Measurements from ENCODE around the gene AMIGO3.

Gene AMIGO3

DNA sequence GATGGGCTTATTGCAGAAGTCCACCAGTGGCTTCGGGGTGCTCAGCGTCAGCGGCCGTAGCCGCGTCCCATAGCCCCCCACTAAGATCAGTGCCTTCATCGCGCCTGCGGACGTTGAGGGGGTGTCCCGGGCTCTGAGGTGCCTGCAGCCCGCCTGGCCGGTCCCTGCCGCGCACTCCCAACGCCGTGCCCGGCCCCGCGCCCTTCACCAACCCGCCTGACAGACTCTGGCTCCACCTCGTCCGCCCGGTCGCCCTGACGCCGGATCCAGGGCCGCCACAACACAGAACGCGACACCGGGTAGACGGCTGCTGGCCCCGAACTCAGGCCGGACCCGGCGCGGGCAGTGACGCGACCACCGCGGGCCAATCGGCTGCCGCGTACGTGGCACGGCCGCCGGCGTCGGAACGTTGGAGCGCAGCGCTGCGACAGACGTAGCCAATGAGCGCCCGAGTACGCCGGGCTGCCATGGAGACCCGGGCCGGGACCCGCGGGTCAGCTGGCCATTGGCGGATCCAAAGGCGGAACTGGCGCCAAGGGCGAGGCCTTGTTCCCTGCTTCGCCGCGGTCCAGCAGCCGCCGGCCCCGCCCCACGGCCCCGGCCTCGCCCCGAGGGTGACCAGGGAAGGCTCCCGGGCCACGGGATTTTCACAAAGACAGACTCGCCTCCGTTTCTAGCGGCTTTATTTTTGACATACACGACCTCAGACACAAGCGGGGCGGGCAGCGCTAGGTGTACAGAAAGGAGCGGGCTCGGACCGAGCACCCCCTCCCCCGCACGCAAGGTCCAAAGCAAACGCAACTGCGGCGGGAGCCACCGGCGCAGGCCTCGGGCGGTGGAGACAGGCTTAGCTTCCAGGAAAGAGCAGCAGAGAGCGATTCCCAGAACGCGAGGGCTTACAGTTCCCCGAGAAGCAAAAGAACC, 4.4 kb upstream of the AMIGO3 start, which contains the start of gene GMPPB:
GMPPB (minus strand) TSS at position 324 of the 924 bp plus-strand sequence; CDS start at position 99, 225 bp downstream.
- DNase-seq = peak; percentile 98

- DNase-seq = peak; percentile 47
These were observed 3.8 kb upstream of the AMIGO3 start for GRCh38 chr3:49723296-49723627.

DNA sequence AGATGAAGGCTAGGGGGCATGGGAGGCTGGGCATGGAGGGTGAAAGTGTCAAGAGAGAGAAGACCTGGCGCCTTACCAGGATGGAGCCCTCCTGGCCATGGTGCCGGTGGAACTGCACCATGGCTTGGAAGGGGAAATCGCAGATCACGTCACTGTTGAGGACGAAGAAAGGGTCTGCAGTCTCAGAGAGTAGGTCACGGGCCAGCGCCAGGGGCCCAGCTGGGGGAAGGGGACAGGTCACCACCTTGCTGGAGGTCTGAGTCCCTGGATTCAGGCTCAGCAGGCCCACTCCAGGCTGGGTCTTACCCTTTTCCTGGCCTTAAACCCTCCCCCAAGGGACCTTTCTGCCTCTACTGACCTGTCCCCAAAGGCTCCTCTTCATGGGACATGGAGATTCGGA, 3.4 kb upstream of the AMIGO3 start:
- DNase-seq = no peak

- no peak for DNase-seq
These were observed 2.7 kb upstream of the AMIGO3 start for GRCh38 chr3:49721896-49722781.

GRCh38 chr3:49721596-49721895, 2.1 kb upstream of the AMIGO3 start:
- DNase-seq = no peak

GRCh38 chr3:49720855-49721595, 1.5 kb upstream of the AMIGO3 start:
- DNase-seq = no peak

DNA sequence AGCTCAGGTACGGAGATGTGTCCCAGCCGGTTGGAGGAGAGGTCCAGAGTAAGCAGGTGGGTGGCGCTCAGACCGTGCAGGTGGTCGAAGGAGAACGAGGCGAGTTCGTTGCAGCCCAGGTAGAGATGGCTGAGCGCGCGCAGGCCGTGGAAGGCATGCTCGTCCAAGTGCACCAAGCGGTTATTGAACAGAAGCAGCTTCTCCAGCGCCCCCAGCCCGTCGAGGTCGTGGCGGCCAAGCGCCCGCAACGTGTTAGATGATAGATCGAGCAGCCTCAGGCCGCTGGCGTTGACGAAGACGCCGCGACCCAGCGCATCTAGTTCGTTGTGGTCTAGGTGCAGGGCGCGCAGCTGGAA, 648 bp downstream of the AMIGO3 start:
- DNase-seq = no peak

DNA sequence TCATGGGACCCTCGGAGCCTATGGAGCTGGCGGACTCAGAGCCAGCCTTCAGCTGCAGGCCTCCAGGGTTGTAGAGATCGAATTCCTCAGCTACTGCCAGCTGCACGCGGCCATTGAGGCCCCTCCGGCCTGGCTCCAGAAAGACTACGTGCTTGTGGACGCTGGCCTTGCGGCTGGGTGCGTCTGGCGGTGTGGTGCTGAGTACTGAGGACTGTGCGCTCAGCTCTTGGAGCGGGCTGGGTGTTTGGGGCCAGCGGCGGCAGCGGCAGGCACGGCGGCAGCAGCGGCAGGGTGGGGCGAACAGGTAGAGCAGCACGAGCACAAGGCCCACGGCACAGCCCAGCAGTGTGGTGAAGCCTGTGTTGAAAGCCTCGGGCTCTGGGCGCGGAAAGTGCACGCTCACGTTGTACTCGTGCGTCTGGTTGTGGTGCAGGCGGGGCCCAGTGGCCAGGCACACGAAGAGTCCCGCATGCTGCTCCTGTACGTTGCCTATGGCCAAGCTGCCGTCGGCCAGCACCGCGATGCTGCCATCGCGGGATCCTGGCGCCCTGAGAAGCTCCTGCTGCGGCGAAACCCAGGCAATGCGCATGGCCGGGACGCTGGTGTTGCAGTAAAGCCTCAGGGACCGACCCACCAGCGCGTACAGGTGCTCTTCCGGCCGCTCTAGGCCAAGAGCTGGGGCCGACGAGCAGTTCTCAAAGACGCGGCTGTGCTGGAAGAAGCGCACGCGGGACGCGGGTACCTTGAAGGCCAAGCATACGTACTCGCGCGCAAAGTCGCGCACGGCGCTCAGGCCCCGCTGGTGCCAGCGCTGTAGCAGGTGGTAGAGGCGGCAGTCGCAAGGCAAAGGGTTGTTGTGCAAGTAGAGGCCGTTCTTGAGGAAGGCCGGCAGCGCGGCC, 1.3 kb downstream of the AMIGO3 start:
- no peak for DNase-seq

- no peak for DNase-seq
These were observed 2.1 kb downstream of the AMIGO3 start for GRCh38 chr3:49717211-49717958.

DNA sequence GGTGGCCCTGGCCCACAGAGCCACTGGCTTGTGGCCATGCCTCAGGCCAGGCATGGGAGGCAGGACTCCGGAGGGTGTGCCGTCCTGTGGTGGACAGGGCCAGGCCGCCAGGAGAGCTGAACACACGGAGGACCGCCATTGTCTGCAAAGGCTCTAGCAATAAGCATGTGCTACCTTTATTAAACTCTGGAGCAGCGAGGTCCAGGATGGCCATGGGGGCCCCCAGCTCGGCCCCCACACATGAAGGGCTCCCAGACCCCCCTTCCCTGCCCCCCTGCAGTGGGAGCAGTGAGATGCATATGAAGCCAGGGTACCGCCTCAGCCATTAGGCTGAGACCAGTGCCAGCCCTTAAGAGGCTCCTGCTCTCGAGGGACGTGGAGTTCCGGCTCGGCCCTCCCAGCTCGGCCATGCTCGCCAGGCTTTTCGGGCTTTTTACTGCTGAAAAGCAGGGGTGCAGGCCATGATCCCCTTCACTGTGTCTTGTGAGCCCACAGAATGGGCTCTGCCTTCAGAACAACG, 2.7 kb downstream of the AMIGO3 start:
- DNase-seq = no peak

DNA sequence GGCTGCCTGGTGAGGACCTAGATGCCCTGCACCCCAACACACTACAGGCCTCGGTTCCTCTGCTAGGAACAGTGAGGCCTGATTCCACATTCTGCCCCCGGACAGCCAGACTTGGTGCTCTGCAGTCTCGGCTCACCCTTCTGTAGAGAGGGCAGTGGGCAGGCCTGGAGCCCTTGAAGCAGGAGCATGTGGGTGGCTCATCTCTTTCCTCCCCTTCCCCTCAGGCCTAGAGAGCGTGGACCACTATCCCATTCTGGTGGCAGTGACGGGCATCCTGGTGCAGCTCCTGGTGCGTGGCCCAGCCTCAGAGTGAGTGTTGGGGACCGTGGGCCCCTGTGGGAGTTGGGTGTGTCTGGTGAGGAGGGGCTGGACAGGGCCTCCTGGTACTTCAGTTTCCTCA, 3.3 kb downstream of the AMIGO3 start:
- DNase-seq = no peak

GRCh38 chr3:49715611-49716121, 3.8 kb downstream of the AMIGO3 start:
- no peak for DNase-seq

DNA sequence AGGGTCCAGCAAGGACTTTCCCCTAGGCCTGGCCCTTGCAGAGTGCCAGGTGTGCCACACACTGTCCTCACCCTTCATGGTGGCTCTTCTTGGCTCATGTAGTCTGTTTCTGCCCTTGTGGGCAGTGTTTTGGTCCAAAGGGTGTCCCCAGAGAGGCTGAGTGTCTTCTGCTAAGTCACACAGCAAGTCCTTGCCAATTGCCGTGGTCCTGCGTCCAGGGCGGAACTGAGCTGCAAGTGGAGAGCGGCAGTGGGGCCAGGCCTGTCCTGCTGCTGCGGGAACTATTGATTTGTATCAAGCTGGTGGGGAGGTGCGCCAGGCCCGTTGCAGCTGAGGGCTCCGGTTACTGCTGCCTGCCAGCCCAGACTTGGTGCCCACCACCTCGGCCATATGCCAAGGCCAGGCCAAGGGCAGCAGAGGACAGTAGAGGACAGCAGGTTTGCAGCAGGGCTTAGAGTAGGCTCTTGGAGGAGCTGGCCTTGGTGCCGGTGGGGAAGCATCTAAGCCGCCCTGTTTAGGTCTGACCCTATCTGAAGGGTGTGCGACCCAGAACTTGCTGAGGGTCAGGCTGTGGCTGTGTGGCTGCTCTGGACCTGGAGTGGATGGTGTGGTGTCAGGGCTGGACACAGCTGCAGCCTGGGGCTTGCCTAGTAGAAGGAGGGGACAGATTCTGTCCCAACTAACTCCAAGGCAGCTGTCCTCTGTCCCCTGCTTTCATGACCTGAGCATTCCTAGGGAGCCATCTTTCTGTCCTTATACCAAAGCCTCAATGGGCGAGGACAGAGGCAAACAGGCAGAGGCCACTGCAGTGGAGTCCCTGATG, 4.5 kb downstream of the AMIGO3 start:
- DNase-seq = no peak

DNA sequence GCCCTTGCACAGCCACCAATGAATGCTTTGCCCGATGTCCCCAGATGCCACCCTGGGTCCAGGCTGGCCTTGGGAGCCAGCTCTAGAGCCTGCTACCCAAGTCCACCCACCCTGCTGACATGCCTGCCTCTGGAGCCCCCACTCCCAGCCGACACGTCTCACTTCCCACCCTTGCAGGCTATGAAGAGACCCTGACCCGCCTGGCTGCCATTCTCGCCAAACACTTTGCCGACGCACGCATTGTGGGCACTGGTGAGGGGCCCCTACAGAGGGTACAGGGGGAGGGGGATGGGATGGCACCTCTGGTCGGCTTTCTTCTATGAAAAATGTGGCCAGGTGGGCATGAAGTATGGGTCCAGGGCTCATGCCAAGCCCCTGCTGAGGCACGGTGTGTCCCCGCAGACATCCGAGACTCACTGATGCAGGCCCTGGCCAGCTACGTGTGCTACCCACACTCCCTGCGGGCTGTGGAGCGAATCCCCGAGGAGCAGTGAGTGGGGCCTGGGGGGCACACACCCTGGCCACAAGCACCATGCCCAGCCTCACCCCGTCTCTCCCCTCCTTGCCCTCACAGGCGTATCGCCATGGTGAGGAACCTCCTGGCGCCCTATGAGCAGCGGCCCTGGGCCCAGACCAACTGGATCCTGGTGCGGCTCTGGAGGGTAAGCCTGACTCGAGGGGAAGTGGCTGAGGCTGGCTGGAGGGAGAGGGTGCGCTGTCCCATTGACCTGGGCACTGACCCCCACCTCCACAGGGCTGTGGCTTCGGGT, 6.0 kb downstream of the AMIGO3 start:
- no peak for DNase-seq

DNA sequence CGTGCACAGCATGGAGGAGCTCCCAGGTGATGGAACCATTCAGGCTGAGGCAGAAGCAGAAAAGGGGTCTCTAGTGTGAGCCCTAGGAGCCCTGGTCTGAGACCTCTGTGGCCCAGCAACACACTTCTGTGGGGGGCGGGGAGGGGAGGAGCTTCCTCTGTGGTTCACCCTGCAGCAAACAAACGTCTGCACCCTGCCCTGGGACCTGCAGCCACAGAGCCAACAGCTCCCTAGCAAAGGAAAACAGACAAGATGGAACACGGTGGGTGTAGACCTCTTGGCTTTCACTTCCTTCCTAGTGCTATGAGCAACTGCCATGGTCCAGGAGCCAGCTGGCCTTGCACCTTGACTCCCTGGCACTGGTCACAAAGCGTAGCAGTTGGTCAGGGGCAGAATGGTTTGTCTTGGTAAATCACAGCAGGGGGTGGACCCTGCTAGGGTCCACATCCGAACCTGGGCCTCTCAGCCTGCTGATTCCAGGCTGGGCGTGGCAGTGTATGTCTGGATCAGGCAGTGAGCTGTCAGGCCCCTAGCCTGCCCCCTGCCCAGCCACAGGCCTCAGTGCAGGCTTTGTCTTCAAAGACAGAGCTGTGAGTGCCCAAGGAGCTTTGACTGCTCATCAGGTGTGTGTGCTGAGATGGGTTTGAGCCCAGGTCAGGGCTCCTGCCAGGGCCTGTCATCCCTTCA, 6.7 kb downstream of the AMIGO3 start:
- DNase-seq = no peak

GRCh38 chr3:49712166-49712565, 7.3 kb downstream of the AMIGO3 start:
- DNase-seq = no peak

DNA sequence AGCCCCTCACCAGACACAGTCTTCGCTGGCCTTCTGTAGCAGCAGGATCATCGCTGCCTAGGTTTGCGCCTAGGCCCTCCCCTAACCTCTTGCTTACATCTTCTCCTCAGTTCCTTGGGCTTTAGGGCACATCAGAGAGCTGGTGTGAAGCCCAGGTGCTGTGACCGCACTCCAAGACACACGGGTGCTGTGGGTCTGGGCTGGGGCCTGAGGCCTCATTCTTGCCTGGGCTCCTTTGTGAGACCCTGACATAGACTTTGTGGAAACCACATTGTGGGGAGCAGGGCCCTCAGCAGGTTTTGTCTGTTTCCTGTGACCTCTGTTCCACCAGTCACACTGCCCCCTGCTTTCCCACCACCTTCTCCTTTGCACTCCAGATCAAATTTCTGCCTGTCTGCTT, 8.0 kb downstream of the AMIGO3 start:
- no peak for DNase-seq

GRCh38 chr3:49709852-49710251, 9.6 kb downstream of the AMIGO3 start:
- no peak for DNase-seq

DNA sequence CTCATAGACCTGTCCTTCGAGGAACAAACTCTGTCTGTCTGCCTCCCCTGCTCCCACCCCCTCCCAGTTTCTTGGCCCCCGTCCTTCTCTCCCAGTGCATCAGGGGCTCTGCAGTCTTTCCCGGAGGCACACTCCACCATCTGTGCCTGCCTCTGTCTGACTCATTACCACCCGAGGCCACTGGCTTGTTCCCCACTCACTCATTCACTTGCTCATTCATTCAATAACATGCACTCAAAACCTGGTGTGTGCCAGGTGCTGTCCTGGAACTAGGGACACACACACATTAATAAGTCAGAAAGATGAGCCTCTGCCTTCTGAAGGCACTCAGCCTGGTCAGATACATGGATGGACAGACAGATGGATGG, 12.4 kb downstream of the AMIGO3 start:
- peak; percentile 64 for DNase-seq
